Sigmoid colon (tissue), 7 donors: ENCODE measurements around the gene FMNL2. TPM values are rescaled to one million over a fixed set of nuclear protein-coding genes. Genes with fewer than 3 reads are reported as not detected.

ENCODE experiments used
- DNase-seq: peaks from one replicate; pipeline ENCODE4 v3.0.0-alpha.2; 2019
- H3K27ac ChIP-seq, 4 donors: fragments of 200-600 bp; sonication (generic); one replicate each; pipeline ENCODE4 v1.5.1; 2016 to 2019; ENCODE audit warnings: mild to moderate bottlenecking in 1 of 4
- H3K27me3 ChIP-seq, 3 donors: fragments of 200-600 bp; sonication (generic); one replicate each; pipeline ENCODE4 v1.5.1; 2019; ENCODE audit warnings: mild to moderate bottlenecking in 1 of 3
- H3K36me3 ChIP-seq, 4 donors: fragments of 200-600 bp; sonication (generic); one replicate each; pipeline ENCODE4 v1.5.1; 2016 to 2019
- H3K4me1 ChIP-seq, 4 donors: fragments of 200-600 bp; sonication (generic); one replicate each; pipeline ENCODE4 v1.5.1; 2017 to 2019
- H3K4me3 ChIP-seq, 4 donors: fragments of 200-600 bp; sonication (generic); one replicate each; pipeline ENCODE4 v1.5.1; 2017 to 2019; ENCODE audit warnings: mild to moderate bottlenecking in 2 of 4, moderate library complexity in 1 of 4
- H3K9me3 ChIP-seq, 4 donors: fragments of 200-600 bp in 3 of 4; sonication (generic) in 3 of 4; one replicate each; pipeline versions ENCODE4 v1.5.1 to v1.6.1; 2013 to 2019
- EP300 ChIP-seq, 4 donors: sonication (generic); formaldehyde crosslinking; IDR thresholded peaks; one replicate each; pipeline ENCODE4 v1.6.1; 2017; ENCODE audit warnings: antibody characterized with exemption in 4 of 4
- POLR2A ChIP-seq, 2 donors: fragments of 450-650 bp; IDR thresholded peaks; one replicate each; pipeline ENCODE4 v1.6.1; 2016; ENCODE audit warnings: antibody characterized with exemption in 2 of 2, mild to moderate bottlenecking in 2 of 2, moderate library complexity in 2 of 2
- POLR2AphosphoS5 ChIP-seq, 4 donors: sonication (generic); formaldehyde crosslinking; IDR thresholded peaks; one replicate each; pipeline ENCODE4 v1.6.1; 2017; ENCODE audit warnings: antibody characterized with exemption in 4 of 4
- whole genome bisulfite sequencing, 2 donors: extraction: QIAGEN DNeasy Blood & Tissue Kit; methylation state at CpG; one replicate each; pipeline ENCODE4 v1.1.7; 2013; 5-methylcytosine and 5-hydroxymethylcytosine counted together
- intact Hi-C: fragments of 100-400 bp; cut with DNase I; formaldehyde crosslinking; loops from one replicate; pipeline ENCODE4 v1.15.1; 2023
- polyA plus RNA-seq, 3 donors: library from polyadenylated mRNA; stranded (reverse); fragments of 200-250 nt; gene quantifications; one replicate each; pipeline ENCODE4 v1.2.3, GENCODE V29; 2013
- total RNA-seq, 4 donors: library from RNA; depleted of rRNA; stranded (reverse); fragments of >200 nt; gene quantifications; one replicate each; pipeline ENCODE4 v1.1.0, GENCODE V29; 2016
- TF ChIP-seq, protein P1 (sequence below), 4 experiments: fragments of 450-650 bp in 3 of 4; fragments of 200-600 bp in 1 of 4; IDR thresholded peaks; one replicate each; pipeline ENCODE4 v1.5.1; 2016 to 2019; ENCODE audit warnings: antibody characterized with exemption in 4 of 4, mild to moderate bottlenecking in 3 of 4, moderate library complexity in 2 of 4
- donor health status: healthy with polysubstance abuse.
- donor health status: Bipolar disorder and iron deficiency.
- donor health status: healthy.

Gene FMNL2
- total and polyA plus RNA-seq, 7 donors = 9.4 to 30.5 (median 17.8) TPM

DNA sequence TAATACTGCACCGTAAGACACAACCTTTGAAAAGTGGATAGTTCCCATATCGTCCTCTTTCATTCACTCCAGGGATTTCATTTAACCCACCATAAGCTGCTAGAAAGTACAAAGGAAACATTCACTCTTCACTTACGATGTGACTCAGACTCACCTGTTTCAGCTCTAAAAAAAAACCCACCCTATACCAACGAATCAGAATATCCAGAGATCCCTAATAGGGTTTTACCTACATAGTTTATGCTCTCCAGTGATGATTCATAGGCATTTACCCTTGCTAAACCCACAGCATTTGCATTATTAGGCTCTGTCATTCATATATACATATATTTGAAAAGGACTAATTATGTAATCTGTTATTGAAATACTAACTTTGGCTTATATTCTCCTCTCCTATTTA lies 322.1 kb downstream of the FMNL2 start:
- Histone ChIP-seq H3K36me3 (peaks cover 25 to 88% (median 30%) of the 10 kb centered on the region in 4 donors), H3K4me1 (no peaks in the 10 kb centered on the region), H3K27ac (no peak overlapping the region), H3K27me3 (no peaks in the 10 kb centered on the region), H3K9me3 (no peaks in the 10 kb centered on the region), H3K4me3 (no peak overlapping the region)
- 76 to 79% methylated on average over 4 of the region's 4 CpGs for WGBS, 2 donors
- DNase-seq = no peak
- TF ChIP-seq, protein P1, sequence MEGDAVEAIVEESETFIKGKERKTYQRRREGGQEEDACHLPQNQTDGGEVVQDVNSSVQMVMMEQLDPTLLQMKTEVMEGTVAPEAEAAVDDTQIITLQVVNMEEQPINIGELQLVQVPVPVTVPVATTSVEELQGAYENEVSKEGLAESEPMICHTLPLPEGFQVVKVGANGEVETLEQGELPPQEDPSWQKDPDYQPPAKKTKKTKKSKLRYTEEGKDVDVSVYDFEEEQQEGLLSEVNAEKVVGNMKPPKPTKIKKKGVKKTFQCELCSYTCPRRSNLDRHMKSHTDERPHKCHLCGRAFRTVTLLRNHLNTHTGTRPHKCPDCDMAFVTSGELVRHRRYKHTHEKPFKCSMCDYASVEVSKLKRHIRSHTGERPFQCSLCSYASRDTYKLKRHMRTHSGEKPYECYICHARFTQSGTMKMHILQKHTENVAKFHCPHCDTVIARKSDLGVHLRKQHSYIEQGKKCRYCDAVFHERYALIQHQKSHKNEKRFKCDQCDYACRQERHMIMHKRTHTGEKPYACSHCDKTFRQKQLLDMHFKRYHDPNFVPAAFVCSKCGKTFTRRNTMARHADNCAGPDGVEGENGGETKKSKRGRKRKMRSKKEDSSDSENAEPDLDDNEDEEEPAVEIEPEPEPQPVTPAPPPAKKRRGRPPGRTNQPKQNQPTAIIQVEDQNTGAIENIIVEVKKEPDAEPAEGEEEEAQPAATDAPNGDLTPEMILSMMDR (IDR thresholded peaks at IDR 0.05) = no peak
- TF ChIP-seq POLR2A (IDR thresholded peaks at IDR 0.05) (no peak), POLR2AphosphoS5 (IDR thresholded peaks at IDR 0.05) (no peak), EP300 (IDR thresholded peaks at IDR 0.05) (no peak)
- intact Hi-C loops = no loop called here

DNA sequence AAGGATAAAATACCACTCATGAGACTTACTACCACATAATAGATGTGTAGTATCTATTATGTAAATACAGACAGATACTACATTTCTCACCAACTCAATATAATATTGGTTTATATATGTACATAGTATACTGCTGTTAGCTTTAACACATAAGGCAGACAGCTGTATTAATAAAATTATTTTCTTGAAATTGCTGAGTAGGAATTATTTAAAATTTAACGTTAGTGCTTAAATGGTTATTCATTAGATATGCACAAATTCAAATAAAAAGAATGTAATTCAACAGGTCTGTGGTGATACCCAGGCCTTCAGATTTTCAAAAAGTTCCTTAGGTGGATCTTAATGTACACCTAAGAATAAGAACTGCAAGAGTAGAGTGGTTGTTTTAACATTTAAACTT lies 323.2 kb downstream of the FMNL2 start:
- no peak overlapping the region for H3K27ac ChIP-seq
- H3K27me3 ChIP-seq = no peaks in the 10 kb centered on the region
- DNase-seq = no peak
- H3K36me3 ChIP-seq = peaks cover 25 to 94% (median 33%) of the 10 kb centered on the region in 4 donors
- no peak overlapping the region for H3K4me3 ChIP-seq
- H3K4me1 ChIP-seq = no peaks in the 10 kb centered on the region
- WGBS, 2 donors = 65 to 89% methylated on average over 1 of the region's 1 CpG
- TF ChIP-seq POLR2A (IDR thresholded peaks at IDR 0.05) (no peak), POLR2AphosphoS5 (IDR thresholded peaks at IDR 0.05) (no peak), EP300 (IDR thresholded peaks at IDR 0.05) (no peak)
- TF ChIP-seq, protein P1 (IDR thresholded peaks at IDR 0.05) = no peak
- H3K9me3 ChIP-seq = no peaks in the 10 kb centered on the region
- intact Hi-C loops = no loop called here

DNA sequence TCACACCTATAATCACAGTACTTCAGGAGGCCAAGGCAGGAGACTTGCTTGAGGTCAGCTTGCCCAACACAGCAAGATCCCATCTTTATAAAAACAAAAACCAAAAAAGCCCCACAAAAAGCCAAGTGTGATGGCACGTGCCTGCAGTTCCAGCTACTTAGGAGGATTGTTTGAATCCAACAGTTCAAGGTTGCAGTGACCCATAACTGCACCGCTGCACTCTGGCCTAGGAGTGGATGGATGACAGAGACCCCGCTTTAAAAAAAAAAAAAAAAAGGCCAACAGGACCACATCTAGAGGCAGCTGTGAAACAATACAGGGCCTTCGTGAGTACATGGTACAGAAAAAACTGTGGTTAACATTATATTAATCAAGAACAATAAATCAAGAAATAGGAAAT lies 326.1 kb downstream of the FMNL2 start:
- no peak for DNase-seq
- H3K4me1 ChIP-seq = no peaks in the 10 kb centered on the region
- intact Hi-C loops = no loop called here
- H3K27ac ChIP-seq = no peak overlapping the region
- TF ChIP-seq POLR2AphosphoS5 (IDR thresholded peaks at IDR 0.05) (no peak), POLR2A (IDR thresholded peaks at IDR 0.05) (no peak), EP300 (IDR thresholded peaks at IDR 0.05) (no peak)
- TF ChIP-seq, protein P1 (IDR thresholded peaks at IDR 0.05) = no peak
- H3K36me3 ChIP-seq = peaks cover 25 to 100% (median 46%) of the 10 kb centered on the region in 4 donors
- no peak overlapping the region for H3K4me3 ChIP-seq
- WGBS, 2 donors = 94 to 95% methylated on average over 4 of the region's 4 CpGs
- no peaks in the 10 kb centered on the region for H3K9me3 ChIP-seq
- no peaks in the 10 kb centered on the region for H3K27me3 ChIP-seq

DNA sequence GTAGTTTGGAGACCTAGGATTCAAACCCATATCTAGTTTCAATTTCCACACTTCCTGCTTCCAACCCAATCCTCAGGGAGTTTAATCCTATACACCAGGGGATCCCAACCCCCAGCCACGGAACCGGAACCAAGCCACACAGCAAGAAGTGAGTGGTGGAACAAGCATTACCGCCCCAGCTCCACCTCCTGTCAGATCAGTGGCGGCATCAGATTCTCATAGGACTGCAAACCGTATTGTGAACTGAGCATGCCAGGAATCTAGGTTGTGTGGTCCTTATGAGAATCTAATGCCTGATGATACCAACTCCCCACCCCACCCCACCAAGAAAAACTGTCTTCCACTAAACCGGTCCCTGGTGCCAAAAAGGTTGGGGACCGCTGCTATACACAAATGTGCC lies 329.8 kb downstream of the FMNL2 start:
- Histone ChIP-seq H3K27ac (no peak overlapping the region), H3K36me3 (peaks cover 7 to 100% (median 39%) of the 10 kb centered on the region in 4 donors), H3K27me3 (no peaks in the 10 kb centered on the region), H3K4me1 (no peaks in the 10 kb centered on the region), H3K4me3 (no peak overlapping the region), H3K9me3 (no peaks in the 10 kb centered on the region)
- intact Hi-C loops = no loop called here
- DNase-seq = no peak
- WGBS, 2 donors = 94 to 97% methylated on average over 7 of the region's 7 CpGs
- no peak for TF ChIP-seq POLR2AphosphoS5 (IDR thresholded peaks at IDR 0.05)
- TF ChIP-seq, protein P1 (IDR thresholded peaks at IDR 0.05) = no peak
- no peak for TF ChIP-seq EP300 (IDR thresholded peaks at IDR 0.05)
- no peak for TF ChIP-seq POLR2A (IDR thresholded peaks at IDR 0.05)

DNA sequence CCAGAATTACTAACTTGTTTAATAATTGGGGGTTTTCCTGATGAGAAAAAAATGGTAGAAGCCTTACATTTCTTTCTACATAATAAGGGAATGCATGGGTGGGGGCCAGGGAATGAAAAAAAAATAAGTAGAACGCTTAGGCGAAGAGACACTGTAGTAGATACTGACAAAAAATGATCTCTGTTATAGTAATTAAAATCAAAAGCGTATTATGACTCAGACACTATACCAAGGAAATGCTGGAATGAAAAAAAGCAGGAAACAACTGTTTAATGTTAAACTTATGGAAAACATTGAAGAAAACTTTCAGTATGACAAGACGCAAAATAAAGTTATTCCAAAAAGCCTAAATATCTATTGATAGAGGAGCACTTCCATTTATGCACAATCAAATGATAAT lies 339.4 kb downstream of the FMNL2 start:
- no peak overlapping the region for H3K27ac ChIP-seq
- DNase-seq = no peak
- no peaks in the 10 kb centered on the region for H3K27me3 ChIP-seq
- TF ChIP-seq POLR2AphosphoS5 (IDR thresholded peaks at IDR 0.05) (no peak), EP300 (IDR thresholded peaks at IDR 0.05) (no peak), POLR2A (IDR thresholded peaks at IDR 0.05) (no peak)
- TF ChIP-seq, protein P1 (IDR thresholded peaks at IDR 0.05) = no peak
- WGBS, 2 donors = 93 to 95% methylated on average over 4 of the region's 4 CpGs
- no peaks in the 10 kb centered on the region for H3K9me3 ChIP-seq
- intact Hi-C loops = no loop called here
- H3K4me3 ChIP-seq = no peak overlapping the region
- peaks cover 0 to 99% (median 39%) of the 10 kb centered on the region in 4 donors for H3K36me3 ChIP-seq
- no peaks in the 10 kb centered on the region for H3K4me1 ChIP-seq
